ENCODE results near the gene RNF34. TPM values are rescaled to one million over a fixed set of nuclear protein-coding genes. Genes with fewer than 3 reads are reported as not detected.
"Not testable (repeated sequence)": the region's sequence is repeated elsewhere in the genome, so short reads cannot be mapped to it uniquely, and the experiment has no call there.

RNF34 gene
- total and polyA plus RNA-seq, 5 donors: 21.1 to 31.4 (median 25.3) TPM

GRCh38 chr12:121371404-121371803, 28.5 kb upstream of the RNF34 start:
- H3K27me3 ChIP-seq (ENCODE audit: control insufficient read depth, insufficient read depth): no peaks in the 10 kb centered on the region
- no peak overlapping the region for H3K27ac ChIP-seq (ENCODE audit: low read length)
- 76% methylated on average over 6 of the region's 6 CpGs for WGBS
- intact Hi-C loops (cut with DNase I): no loop called here
- DNase-seq: no peak
- no peaks in the 10 kb centered on the region for H3K9me3 ChIP-seq (ENCODE audit: control insufficient read depth, low read length)
- no peak for ATAC-seq
- no peak overlapping the region for H3K4me3 ChIP-seq (ENCODE audit: low read length)
- no peaks in the 10 kb centered on the region for H3K4me1 ChIP-seq (ENCODE audit: control insufficient read depth, insufficient read depth, low read length)

- WGBS: 85% methylated on average over 6 of the region's 6 CpGs
- ATAC-seq: no peak
Measured at GRCh38 chr12:121373755-121374154, 26.2 kb upstream of the RNF34 start.

GRCh38 chr12:121374336-121374735, 25.6 kb upstream of the RNF34 start:
- 95% methylated on average over 23 of the region's 23 CpGs for WGBS
- H3K4me1 ChIP-seq (ENCODE audit: control insufficient read depth, insufficient read depth, low read length); intact Hi-C loops (cut with DNase I); H3K4me3 ChIP-seq (ENCODE audit: low read length); DNase-seq; ATAC-seq; H3K9me3 ChIP-seq (ENCODE audit: control insufficient read depth, low read length); H3K27me3 ChIP-seq (ENCODE audit: control insufficient read depth, insufficient read depth); H3K27ac ChIP-seq (ENCODE audit: low read length): not testable (repeated sequence)

More at GRCh38 chr12:121373755-121374154, 26.2 kb upstream of the RNF34 start:
- no peak for DNase-seq
- intact Hi-C loops (cut with DNase I): no loop called here
- Histone ChIP-seq H3K9me3 (ENCODE audit: control insufficient read depth, low read length) (no peaks in the 10 kb centered on the region), H3K27me3 (ENCODE audit: control insufficient read depth, insufficient read depth) (no peaks in the 10 kb centered on the region), H3K4me3 (ENCODE audit: low read length) (no peak overlapping the region), H3K4me1 (ENCODE audit: control insufficient read depth, insufficient read depth, low read length) (no peaks in the 10 kb centered on the region), H3K27ac (ENCODE audit: low read length) (no peak overlapping the region)

- DNase-seq; H3K4me1 ChIP-seq (ENCODE audit: control insufficient read depth, insufficient read depth, low read length); intact Hi-C loops (cut with DNase I); H3K4me3 ChIP-seq (ENCODE audit: low read length); H3K27ac ChIP-seq (ENCODE audit: low read length); ATAC-seq; H3K27me3 ChIP-seq (ENCODE audit: control insufficient read depth, insufficient read depth); H3K9me3 ChIP-seq (ENCODE audit: control insufficient read depth, low read length): not testable (repeated sequence)
- WGBS: 86% methylated on average over 14 of the region's 14 CpGs
Measured at GRCh38 chr12:121374945-121375584, 24.9 kb upstream of the RNF34 start.

GRCh38 chr12:121376754-121377697, 22.9 kb upstream of the RNF34 start:
- intact Hi-C loops (cut with DNase I): no loop called here
- WGBS: 87% methylated on average over 8 of the region's 8 CpGs
- no peak for ATAC-seq

GRCh38 chr12:121378736-121379135, 21.2 kb upstream of the RNF34 start:
- H3K4me3 ChIP-seq (ENCODE audit: low read length): no peak overlapping the region
- no peaks in the 10 kb centered on the region for H3K9me3 ChIP-seq (ENCODE audit: control insufficient read depth, low read length)
- DNase-seq: no peak
- no peaks in the 10 kb centered on the region for H3K27me3 ChIP-seq (ENCODE audit: control insufficient read depth, insufficient read depth)
- 80% methylated on average over 5 of the region's 5 CpGs for WGBS
- intact Hi-C loops (cut with DNase I): no loop called here
- no peaks in the 10 kb centered on the region for H3K4me1 ChIP-seq (ENCODE audit: control insufficient read depth, insufficient read depth, low read length)
- no peak overlapping the region for H3K27ac ChIP-seq (ENCODE audit: low read length)
- no peak for ATAC-seq

More at GRCh38 chr12:121376754-121377697, 22.9 kb upstream of the RNF34 start:
- Histone ChIP-seq H3K4me1 (ENCODE audit: control insufficient read depth, insufficient read depth, low read length) (no peaks in the 10 kb centered on the region), H3K9me3 (ENCODE audit: control insufficient read depth, low read length) (no peaks in the 10 kb centered on the region), H3K4me3 (ENCODE audit: low read length) (no peak overlapping the region), H3K27ac (ENCODE audit: low read length) (no peak overlapping the region), H3K27me3 (ENCODE audit: control insufficient read depth, insufficient read depth) (no peaks in the 10 kb centered on the region)
- no peak for DNase-seq

GRCh38 chr12:121379945-121380344, 20.0 kb upstream of the RNF34 start:
- Histone ChIP-seq H3K27ac (ENCODE audit: low read length) (no peak overlapping the region), H3K4me3 (ENCODE audit: low read length) (no peak overlapping the region), H3K27me3 (ENCODE audit: control insufficient read depth, insufficient read depth) (no peaks in the 10 kb centered on the region), H3K9me3 (ENCODE audit: control insufficient read depth, low read length) (no peaks in the 10 kb centered on the region), H3K4me1 (ENCODE audit: control insufficient read depth, insufficient read depth, low read length) (no peaks in the 10 kb centered on the region)
- intact Hi-C loops (cut with DNase I): no loop called here
- no peak for DNase-seq
- WGBS: 87% methylated on average over 10 of the region's 10 CpGs
- no peak for ATAC-seq

- WGBS: 93% methylated on average over 9 of the region's 9 CpGs
- Histone ChIP-seq H3K9me3 (ENCODE audit: control insufficient read depth, low read length) (no peaks in the 10 kb centered on the region), H3K27ac (ENCODE audit: low read length) (no peak overlapping the region), H3K4me1 (ENCODE audit: control insufficient read depth, insufficient read depth, low read length) (no peaks in the 10 kb centered on the region), H3K4me3 (ENCODE audit: low read length) (no peak overlapping the region), H3K27me3 (ENCODE audit: control insufficient read depth, insufficient read depth) (no peaks in the 10 kb centered on the region)
- intact Hi-C loops (cut with DNase I): no loop called here
- no peak for ATAC-seq
- DNase-seq: no peak
Measured at GRCh38 chr12:121383601-121384021, 16.3 kb upstream of the RNF34 start.

GRCh38 chr12:121384891-121385290, 15.0 kb upstream of the RNF34 start:
- 75% methylated on average over 6 of the region's 6 CpGs for WGBS
- intact Hi-C loops (cut with DNase I); H3K27me3 ChIP-seq (ENCODE audit: control insufficient read depth, insufficient read depth); ATAC-seq; H3K4me3 ChIP-seq (ENCODE audit: low read length); H3K27ac ChIP-seq (ENCODE audit: low read length); DNase-seq; H3K4me1 ChIP-seq (ENCODE audit: control insufficient read depth, insufficient read depth, low read length); H3K9me3 ChIP-seq (ENCODE audit: control insufficient read depth, low read length): not testable (repeated sequence)

GRCh38 chr12:121388421-121388981, 11.4 kb upstream of the RNF34 start:
- WGBS: 62% methylated on average over 5 of the region's 5 CpGs

GRCh38 chr12:121390856-121391255, 9.1 kb upstream of the RNF34 start:
- H3K9me3 ChIP-seq (ENCODE audit: control insufficient read depth, low read length): no peaks in the 10 kb centered on the region
- H3K4me3 ChIP-seq (ENCODE audit: low read length): no peak overlapping the region
- H3K27ac ChIP-seq (ENCODE audit: low read length): no peak overlapping the region
- intact Hi-C loops (cut with DNase I): no loop called here
- no peak for ATAC-seq
- DNase-seq: no peak
- H3K27me3 ChIP-seq (ENCODE audit: control insufficient read depth, insufficient read depth): no peaks in the 10 kb centered on the region
- WGBS: 93% methylated on average over 2 of the region's 2 CpGs
- no peaks in the 10 kb centered on the region for H3K4me1 ChIP-seq (ENCODE audit: control insufficient read depth, insufficient read depth, low read length)

More at GRCh38 chr12:121388421-121388981, 11.4 kb upstream of the RNF34 start:
- no peaks in the 10 kb centered on the region for H3K4me1 ChIP-seq (ENCODE audit: control insufficient read depth, insufficient read depth, low read length)
- H3K4me3 ChIP-seq (ENCODE audit: low read length): no peak overlapping the region
- intact Hi-C loops (cut with DNase I): no loop called here
- ATAC-seq: no peak
- DNase-seq: no peak
- H3K9me3 ChIP-seq (ENCODE audit: control insufficient read depth, low read length): no peaks in the 10 kb centered on the region
- H3K27me3 ChIP-seq (ENCODE audit: control insufficient read depth, insufficient read depth): no peaks in the 10 kb centered on the region
- no peak overlapping the region for H3K27ac ChIP-seq (ENCODE audit: low read length)

All from right cardiac atrium (tissue), 5 donors.